ENCODE data around the gene STIMATE.

DNA sequence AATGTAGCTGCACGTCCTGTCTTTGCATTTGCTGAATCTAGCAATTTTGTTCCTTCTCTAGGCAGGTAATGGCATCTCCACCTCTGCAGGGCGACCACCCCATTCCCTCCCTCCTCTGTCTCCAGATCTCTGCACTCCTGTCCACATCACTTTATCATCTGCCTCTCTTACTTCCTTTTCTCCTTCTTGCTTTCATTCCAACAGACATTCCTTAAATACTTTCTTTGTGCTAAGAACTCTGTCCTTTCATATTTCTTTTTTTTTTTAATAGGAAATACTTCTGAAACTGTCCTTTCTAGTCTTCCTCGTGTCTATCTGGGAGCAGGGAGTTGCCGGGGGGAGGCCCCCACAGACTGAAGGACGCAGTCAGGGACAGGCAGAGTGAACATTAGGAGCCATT is 95.5 kb downstream of the STIMATE start:
- TF ChIP-seq CHD1 (IDR thresholded peaks at IDR 0.05; ENCODE audit: low read depth, low read length) (no peak), BACH1 (IDR thresholded peaks at IDR 0.05; ENCODE audit: borderline replicate concordance) (no peak), YY1 (IDR thresholded peaks at IDR 0.05; ENCODE audit: low read depth, low read length) (no peak)
- TF ChIP-seq, protein P1, sequence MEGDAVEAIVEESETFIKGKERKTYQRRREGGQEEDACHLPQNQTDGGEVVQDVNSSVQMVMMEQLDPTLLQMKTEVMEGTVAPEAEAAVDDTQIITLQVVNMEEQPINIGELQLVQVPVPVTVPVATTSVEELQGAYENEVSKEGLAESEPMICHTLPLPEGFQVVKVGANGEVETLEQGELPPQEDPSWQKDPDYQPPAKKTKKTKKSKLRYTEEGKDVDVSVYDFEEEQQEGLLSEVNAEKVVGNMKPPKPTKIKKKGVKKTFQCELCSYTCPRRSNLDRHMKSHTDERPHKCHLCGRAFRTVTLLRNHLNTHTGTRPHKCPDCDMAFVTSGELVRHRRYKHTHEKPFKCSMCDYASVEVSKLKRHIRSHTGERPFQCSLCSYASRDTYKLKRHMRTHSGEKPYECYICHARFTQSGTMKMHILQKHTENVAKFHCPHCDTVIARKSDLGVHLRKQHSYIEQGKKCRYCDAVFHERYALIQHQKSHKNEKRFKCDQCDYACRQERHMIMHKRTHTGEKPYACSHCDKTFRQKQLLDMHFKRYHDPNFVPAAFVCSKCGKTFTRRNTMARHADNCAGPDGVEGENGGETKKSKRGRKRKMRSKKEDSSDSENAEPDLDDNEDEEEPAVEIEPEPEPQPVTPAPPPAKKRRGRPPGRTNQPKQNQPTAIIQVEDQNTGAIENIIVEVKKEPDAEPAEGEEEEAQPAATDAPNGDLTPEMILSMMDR (IDR thresholded peaks at IDR 0.05 in 2 of 3, conservative IDR thresholded peaks at IDR 0.05 in 1 of 3; ENCODE audit: control insufficient read depth in 2 of 3, extremely low read depth in 1 of 3, insufficient read depth in 1 of 3, low read depth in 3 of 3, low read length in 3 of 3) = no peak

All from GM12878 (cell line).